ENCODE results near the gene CD72.
"Not testable (repeated sequence)": the region's sequence is repeated elsewhere in the genome, so short reads cannot be mapped to it uniquely, and the experiment has no call there.

Gene CD72

GRCh38 chr9:35615981-35616680 lies 2.1 kb downstream of the CD72 start:
- DNase-seq = no peak

GRCh38 chr9:35612843-35613242 lies 5.4 kb downstream of the CD72 start:
- no peak for DNase-seq

GRCh38 chr9:35612066-35612465 lies 6.1 kb downstream of the CD72 start:
- not testable (repeated sequence) for DNase-seq

- peak; percentile 49 for DNase-seq
Observed at GRCh38 chr9:35611230-35611797, 6.9 kb downstream of the CD72 start.

- no peak for DNase-seq
Observed at GRCh38 chr9:35609820-35610163, 8.4 kb downstream of the CD72 start.

GRCh38 chr9:35609001-35609819 lies 9.0 kb downstream of the CD72 start:
- no peak for DNase-seq

- DNase-seq = no peak
Observed at GRCh38 chr9:35608221-35608620, 10.0 kb downstream of the CD72 start.

- DNase-seq = no peak
Observed at GRCh38 chr9:35606726-35607125, 11.5 kb downstream of the CD72 start.

GRCh38 chr9:35606138-35606504 lies 12.1 kb downstream of the CD72 start:
- DNase-seq = no peak

- peak; percentile 13 for DNase-seq
Observed at GRCh38 chr9:35605351-35606137, 12.7 kb downstream of the CD72 start.

- peak; percentile 72 for DNase-seq
Observed at GRCh38 chr9:35604578-35605350, 13.4 kb downstream of the CD72 start, which contains the start of gene TESK1. Gene TESK1, plus strand, starts transcription at chr9:35605262. Its CDS starts 358 bp downstream, at chr9:35605620.

GRCh38 chr9:35603986-35604577 lies 14.1 kb downstream of the CD72 start:
- DNase-seq = peak; percentile 99

GRCh38 chr9:35603506-35603985 lies 14.7 kb downstream of the CD72 start:
- no peak for DNase-seq

GRCh38 chr9:35599763-35600604 lies 18.2 kb downstream of the CD72 start:
- no peak for DNase-seq

- DNase-seq = no peak
Observed at GRCh38 chr9:35598866-35599590, 19.2 kb downstream of the CD72 start.

GRCh38 chr9:35596907-35597306 lies 21.3 kb downstream of the CD72 start:
- DNase-seq = not testable (repeated sequence)

- no peak for DNase-seq
Observed at GRCh38 chr9:35594471-35594870, 23.7 kb downstream of the CD72 start.

GRCh38 chr9:35593581-35593980 lies 24.6 kb downstream of the CD72 start:
- no peak for DNase-seq

- DNase-seq = not testable (repeated sequence)
Observed at GRCh38 chr9:35588506-35588905, 29.7 kb downstream of the CD72 start.

GRCh38 chr9:35584681-35585080 lies 33.5 kb downstream of the CD72 start:
- not testable (repeated sequence) for DNase-seq
